Vagina (tissue), 2 donors: Measurements from ENCODE around the gene SEC31B.

Experiments used
- POLR2AphosphoS5 ChIP-seq, 2 donors: sonication (generic); formaldehyde crosslinking; IDR thresholded peaks; one replicate each; pipeline ENCODE4 v1.9.0; 2017; ENCODE audit warnings: antibody characterized with exemption in 2 of 2, mild to moderate bottlenecking in 2 of 2, low read depth in 1 of 2; ENCODE audit not compliant: insufficient read depth in 1 of 2
- TF ChIP-seq, protein P1 (sequence below), 3 experiments: fragments of 450-650 bp in 2 of 3; fragments of 200-600 bp in 1 of 3; sonication (generic) in 1 of 3; IDR thresholded peaks; one replicate each; pipeline ENCODE4 v1.5.1; 2017 to 2019; ENCODE audit warnings: antibody characterized with exemption in 3 of 3, mild to moderate bottlenecking in 2 of 3, moderate library complexity in 2 of 3

DNA sequence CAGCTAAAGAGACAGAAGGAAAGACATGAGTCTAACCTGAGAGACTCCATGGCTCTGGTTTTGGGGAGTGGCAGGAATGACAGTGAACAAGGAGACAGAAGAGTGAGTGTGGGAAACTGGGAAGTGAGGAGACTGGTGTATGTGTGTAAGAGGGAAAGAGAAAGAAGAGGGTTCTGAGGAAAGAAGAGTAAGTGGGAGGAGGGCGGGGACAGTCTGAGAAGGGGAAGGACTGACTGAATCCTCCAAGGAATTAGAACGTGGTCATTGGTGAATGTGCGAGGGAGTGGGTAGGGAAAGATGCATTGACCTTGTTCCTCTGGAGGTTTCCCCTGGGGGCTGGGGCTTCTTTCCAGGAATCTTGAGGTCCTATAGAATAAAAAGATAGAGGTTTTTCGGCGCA, 30.3 kb downstream of the SEC31B start:
- TF ChIP-seq, protein P1, sequence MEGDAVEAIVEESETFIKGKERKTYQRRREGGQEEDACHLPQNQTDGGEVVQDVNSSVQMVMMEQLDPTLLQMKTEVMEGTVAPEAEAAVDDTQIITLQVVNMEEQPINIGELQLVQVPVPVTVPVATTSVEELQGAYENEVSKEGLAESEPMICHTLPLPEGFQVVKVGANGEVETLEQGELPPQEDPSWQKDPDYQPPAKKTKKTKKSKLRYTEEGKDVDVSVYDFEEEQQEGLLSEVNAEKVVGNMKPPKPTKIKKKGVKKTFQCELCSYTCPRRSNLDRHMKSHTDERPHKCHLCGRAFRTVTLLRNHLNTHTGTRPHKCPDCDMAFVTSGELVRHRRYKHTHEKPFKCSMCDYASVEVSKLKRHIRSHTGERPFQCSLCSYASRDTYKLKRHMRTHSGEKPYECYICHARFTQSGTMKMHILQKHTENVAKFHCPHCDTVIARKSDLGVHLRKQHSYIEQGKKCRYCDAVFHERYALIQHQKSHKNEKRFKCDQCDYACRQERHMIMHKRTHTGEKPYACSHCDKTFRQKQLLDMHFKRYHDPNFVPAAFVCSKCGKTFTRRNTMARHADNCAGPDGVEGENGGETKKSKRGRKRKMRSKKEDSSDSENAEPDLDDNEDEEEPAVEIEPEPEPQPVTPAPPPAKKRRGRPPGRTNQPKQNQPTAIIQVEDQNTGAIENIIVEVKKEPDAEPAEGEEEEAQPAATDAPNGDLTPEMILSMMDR (IDR thresholded peaks at IDR 0.05), result no peak
- no peak for TF ChIP-seq POLR2AphosphoS5 (IDR thresholded peaks at IDR 0.05; ENCODE audit: insufficient read depth in 1 of 2, low read depth in 1 of 2)
